IPS-18a (cell line): ENCODE results near the gene NFATC1.

Experiments used
- H3K27ac ChIP-seq: one replicate; pipeline ENCODE4 v1.5.1; 2013; ENCODE audit warnings: low read length
- H3K27me3 ChIP-seq: one replicate; pipeline ENCODE4 v1.6.1; 2013; ENCODE audit warnings: mild to moderate bottlenecking, low read length; ENCODE audit not compliant: control insufficient read depth, insufficient read depth
- H3K36me3 ChIP-seq: one replicate; pipeline ENCODE4 v1.6.1; 2013; ENCODE audit warnings: low read depth, low read length; ENCODE audit not compliant: control insufficient read depth
- H3K4me1 ChIP-seq: one replicate; pipeline ENCODE4 v1.6.1; 2013; ENCODE audit warnings: low read depth, low read length; ENCODE audit not compliant: control insufficient read depth
- H3K4me3 ChIP-seq: one replicate; pipeline ENCODE4 v1.5.1; 2013; ENCODE audit warnings: low read length
- H3K9ac ChIP-seq: one replicate; pipeline ENCODE4 v1.6.1; 2013; ENCODE audit warnings: mild to moderate bottlenecking, low read length, moderate library complexity
- H3K9me3 ChIP-seq: one replicate; pipeline ENCODE4 v1.6.1; 2013; ENCODE audit warnings: low read depth, low read length; ENCODE audit not compliant: control insufficient read depth

The NFATC1 gene

GRCh38 chr18:79490626-79491041 lies 94.9 kb downstream of the NFATC1 start:
- Histone ChIP-seq H3K27me3 (no peaks in the 10 kb centered on the region), H3K27ac (no peak overlapping the region), H3K4me3 (no peak overlapping the region), H3K36me3 (no peaks in the 10 kb centered on the region), H3K9me3 (no peaks in the 10 kb centered on the region), H3K9ac (no peak overlapping the region), H3K4me1 (no peaks in the 10 kb centered on the region)

GRCh38 chr18:79491081-79491551 lies 95.4 kb downstream of the NFATC1 start:
- no peaks in the 10 kb centered on the region for H3K9me3 ChIP-seq
- no peak overlapping the region for H3K27ac ChIP-seq
- no peaks in the 10 kb centered on the region for H3K4me1 ChIP-seq
- no peaks in the 10 kb centered on the region for H3K36me3 ChIP-seq
- H3K27me3 ChIP-seq: no peaks in the 10 kb centered on the region
- no peak overlapping the region for H3K4me3 ChIP-seq
- H3K9ac ChIP-seq: no peak overlapping the region

GRCh38 chr18:79493211-79493800 lies 97.6 kb downstream of the NFATC1 start:
- Histone ChIP-seq H3K27me3 (no peaks in the 10 kb centered on the region), H3K4me1 (no peaks in the 10 kb centered on the region), H3K36me3 (no peaks in the 10 kb centered on the region), H3K27ac (no peak overlapping the region), H3K4me3 (no peak overlapping the region), H3K9ac (no peak overlapping the region), H3K9me3 (no peaks in the 10 kb centered on the region)

- Histone ChIP-seq H3K4me1 (no peaks in the 10 kb centered on the region), H3K9me3 (peaks cover 5% of the 10 kb centered on the region)
Measured at GRCh38 chr18:79493801-79494211, 98.1 kb downstream of the NFATC1 start.

GRCh38 chr18:79494936-79495335 lies 99.2 kb downstream of the NFATC1 start:
- Histone ChIP-seq H3K4me3 (no peak overlapping the region), H3K4me1 (no peaks in the 10 kb centered on the region), H3K27ac (no peak overlapping the region), H3K27me3 (no peaks in the 10 kb centered on the region), H3K9me3 (peaks cover 8% of the 10 kb centered on the region), H3K9ac (no peak overlapping the region), H3K36me3 (no peaks in the 10 kb centered on the region)

More at GRCh38 chr18:79493801-79494211, 98.1 kb downstream of the NFATC1 start:
- H3K4me3 ChIP-seq: no peak overlapping the region
- H3K9ac ChIP-seq: no peak overlapping the region
- no peaks in the 10 kb centered on the region for H3K27me3 ChIP-seq
- no peak overlapping the region for H3K27ac ChIP-seq
- H3K36me3 ChIP-seq: no peaks in the 10 kb centered on the region

GRCh38 chr18:79495591-79496071 lies 99.9 kb downstream of the NFATC1 start:
- H3K4me3 ChIP-seq: no peak overlapping the region
- no peaks in the 10 kb centered on the region for H3K4me1 ChIP-seq
- H3K9ac ChIP-seq: no peak overlapping the region
- H3K27ac ChIP-seq: no peak overlapping the region
- no peaks in the 10 kb centered on the region for H3K27me3 ChIP-seq
- peaks cover 8% of the 10 kb centered on the region for H3K9me3 ChIP-seq
- H3K36me3 ChIP-seq: no peaks in the 10 kb centered on the region

GRCh38 chr18:79496237-79496977 lies 100.7 kb downstream of the NFATC1 start:
- Histone ChIP-seq H3K9me3 (peaks cover 8% of the 10 kb centered on the region), H3K27ac (no peak overlapping the region), H3K27me3 (no peaks in the 10 kb centered on the region), H3K4me3 (no peak overlapping the region), H3K9ac (no peak overlapping the region), H3K36me3 (no peaks in the 10 kb centered on the region), H3K4me1 (no peaks in the 10 kb centered on the region)

GRCh38 chr18:79496978-79497637 lies 101.4 kb downstream of the NFATC1 start:
- H3K36me3 ChIP-seq: no peaks in the 10 kb centered on the region
- no peaks in the 10 kb centered on the region for H3K27me3 ChIP-seq
- peaks cover 8% of the 10 kb centered on the region for H3K9me3 ChIP-seq
- H3K27ac ChIP-seq: no peak overlapping the region
- no peak overlapping the region for H3K9ac ChIP-seq
- no peak overlapping the region for H3K4me3 ChIP-seq
- no peaks in the 10 kb centered on the region for H3K4me1 ChIP-seq

GRCh38 chr18:79497638-79498081 lies 101.9 kb downstream of the NFATC1 start:
- no peak overlapping the region for H3K4me3 ChIP-seq
- no peaks in the 10 kb centered on the region for H3K36me3 ChIP-seq
- H3K9me3 ChIP-seq: peaks cover 8% of the 10 kb centered on the region
- no peaks in the 10 kb centered on the region for H3K4me1 ChIP-seq
- H3K27me3 ChIP-seq: no peaks in the 10 kb centered on the region
- no peak overlapping the region for H3K9ac ChIP-seq
- no peak overlapping the region for H3K27ac ChIP-seq

- H3K4me3 ChIP-seq: no peak overlapping the region
- no peaks in the 10 kb centered on the region for H3K27me3 ChIP-seq
- H3K36me3 ChIP-seq: no peaks in the 10 kb centered on the region
- H3K27ac ChIP-seq: no peak overlapping the region
- H3K9me3 ChIP-seq: peaks cover 8% of the 10 kb centered on the region
- no peak overlapping the region for H3K9ac ChIP-seq
- no peaks in the 10 kb centered on the region for H3K4me1 ChIP-seq
Measured at GRCh38 chr18:79498662-79499061, 102.9 kb downstream of the NFATC1 start.

- H3K27me3 ChIP-seq: no peaks in the 10 kb centered on the region
- no peak overlapping the region for H3K4me3 ChIP-seq
- peaks cover 8% of the 10 kb centered on the region for H3K9me3 ChIP-seq
- H3K27ac ChIP-seq: no peak overlapping the region
- H3K36me3 ChIP-seq: no peaks in the 10 kb centered on the region
- no peaks in the 10 kb centered on the region for H3K4me1 ChIP-seq
- no peak overlapping the region for H3K9ac ChIP-seq
Measured at GRCh38 chr18:79501006-79501405, 105.3 kb downstream of the NFATC1 start.
